K562 (cell line): ENCODE data around the gene NT5DC2. TPM values are rescaled to one million over a fixed set of nuclear protein-coding genes. Genes with fewer than 3 reads are reported as not detected.

Experiments used
- ARID2 ChIP-seq: fragments of 450-650 bp; IDR thresholded peaks from 2 replicates; pipeline ENCODE4 v1.6.1; 2017; ENCODE audit warnings: antibody characterized with exemption, mild to moderate bottlenecking
- CBX8 ChIP-seq: fragments of 200-600 bp; sonication (generic); IDR thresholded peaks from 2 replicates; pipeline ENCODE4 v1.6.1; 2012; ENCODE audit warnings: borderline replicate concordance, mixed run types, low read depth, mild to moderate bottlenecking, moderate library complexity, mixed read lengths, low read length, control low read depth, inconsistent platforms; ENCODE audit not compliant: poor library complexity, severe bottlenecking; ENCODE audit errors: extremely low read depth
- DDX20 ChIP-seq: fragments of 450-650 bp; IDR thresholded peaks from 2 replicates; pipeline ENCODE4 v1.6.1; 2016; ENCODE audit warnings: missing genetic modification characterization, low read depth, mild to moderate bottlenecking, missing compliant biosample characterization, moderate library complexity
- E2F3 ChIP-seq: fragments of 250-450 bp; sonication (Bioruptor Pico); IDR thresholded peaks from 2 replicates; pipeline ENCODE4 v1.4.0; 2020; ENCODE audit warnings: mild to moderate bottlenecking
- EGR1 ChIP-seq: fragments of 450-650 bp; conservative IDR thresholded peaks from 2 replicates; pipeline ENCODE4 v1.6.1; 2017; ENCODE audit warnings: mild to moderate bottlenecking
- GATAD2A ChIP-seq: fragments of 450-650 bp; IDR thresholded peaks from 2 replicates; pipeline ENCODE4 v1.6.1; 2017
- HDAC8 ChIP-seq: fragments of 450-650 bp; IDR thresholded peaks from 2 replicates; pipeline ENCODE4 v1.6.1; 2016; ENCODE audit warnings: mild to moderate bottlenecking, missing genetic modification characterization, moderate library complexity, missing compliant biosample characterization
- HSF4 ChIP-seq: fragments of 250-450 bp; sonication (Bioruptor Pico); IDR thresholded peaks from 2 replicates; pipeline ENCODE4 v2.1.2; 2022; ENCODE audit warnings: mild to moderate bottlenecking, moderate library complexity, borderline replicate concordance
- KDM2B ChIP-seq: fragments of 250-450 bp; sonication (Bioruptor Pico); IDR thresholded peaks from 2 replicates; pipeline ENCODE4 v1.8.0; 2021; ENCODE audit warnings: mild to moderate bottlenecking, moderate library complexity
- L3MBTL2 ChIP-seq: fragments of 450-650 bp; IDR thresholded peaks from 2 replicates; pipeline ENCODE4 v1.6.1; 2016; ENCODE audit warnings: mild to moderate bottlenecking, moderate library complexity
- NCOR1 ChIP-seq: fragments of 450-650 bp; IDR thresholded peaks from 2 replicates; pipeline ENCODE4 v1.6.1; 2016; ENCODE audit warnings: mild to moderate bottlenecking, moderate library complexity
- NFYB ChIP-seq: IDR thresholded peaks from 2 replicates; pipeline ENCODE4 v1.6.1; 2011; ENCODE audit warnings: mild to moderate bottlenecking, moderate library complexity; ENCODE audit not compliant: insufficient read length; ENCODE audit errors: extremely low read depth
- SAFB ChIP-seq: fragments of 200-400 bp; formaldehyde crosslinking; IDR thresholded peaks from 2 replicates; pipeline ENCODE4 v1.6.1; 2017; ENCODE audit warnings: low read depth, low read length, borderline replicate concordance
- TCF7L2 ChIP-seq: fragments of 150-350 bp; IDR thresholded peaks from 2 replicates; pipeline ENCODE4 v1.6.1; 2016; ENCODE audit warnings: low read depth, mild to moderate bottlenecking, low read length, moderate library complexity
- YY1 ChIP-seq, 3 experiments: IDR thresholded peaks; 2 replicates each; pipeline ENCODE4 v1.6.1; 2011; ENCODE audit warnings: low read length in 2 of 3, mild to moderate bottlenecking in 2 of 3, moderate library complexity in 2 of 3, borderline replicate concordance in 1 of 3, control low read depth in 1 of 3, low read depth in 1 of 3; ENCODE audit not compliant: insufficient read depth in 3 of 3, insufficient replicate concordance in 2 of 3, control insufficient read depth in 1 of 3, insufficient read length in 1 of 3; ENCODE audit errors: extremely low read depth in 1 of 3
- ZBTB17 ChIP-seq: fragments of 450-650 bp; formaldehyde crosslinking; IDR thresholded peaks from 2 replicates; pipeline ENCODE4 v1.4.0; 2020; ENCODE audit warnings: mild to moderate bottlenecking
- ZNF165 ChIP-seq: fragments of 250-450 bp; sonication (Bioruptor Pico); IDR thresholded peaks from 2 replicates; pipeline ENCODE4 v1.4.0; 2020; ENCODE audit warnings: borderline replicate concordance
- ZNF282 ChIP-seq: sonication (generic); formaldehyde crosslinking; IDR thresholded peaks from 2 replicates; pipeline ENCODE4 v1.8.1; 2023; ENCODE audit warnings: missing genetic modification reagents
- ZNF445 ChIP-seq: fragments of 250-450 bp; sonication (Bioruptor Pico); IDR thresholded peaks from 2 replicates; pipeline ENCODE4 v1.4.0; 2020; ENCODE audit warnings: low read depth, mild to moderate bottlenecking, moderate library complexity
- polyA plus RNA-seq, 8 experiments: library from polyadenylated mRNA; depleted of rRNA in 4 of 8; stranded (reverse) in 5 of 8; unstranded in 3 of 8; fragments of >200 nt; fragmentation: Nextera tagmentation in 2 of 8; fragmentation: Illumina TruSeq in 1 of 8; extraction: Ambion mirVana in 2 of 8; extraction: Trizol in 1 of 8; gene quantifications; 2 replicates each; pipeline versions ENCODE4 v1.2.1 to v1.2.3, GENCODE V29; 2011 to 2014; ENCODE audit warnings: inconsistent platforms in 1 of 8, missing spikeins in 1 of 8
- total RNA-seq, 7 experiments: library from RNA; depleted of rRNA in 6 of 7; stranded (reverse); fragments of >200 nt in 6 of 7; fragmentation: Illumina TruSeq in 2 of 7; extraction: Trizol in 2 of 7; gene quantifications; 2 replicates each; pipeline versions ENCODE4 v1.2.1 to v1.2.3, GENCODE V29; 2011 to 2021; ENCODE audit warnings: low replicate concordance in 1 of 7
- TF ChIP-seq, protein P1 (sequence below), 3 experiments: IDR thresholded peaks in 2 of 3; conservative IDR thresholded peaks in 1 of 3; 2 replicates each; pipeline ENCODE4 v1.5.1; 2011 to 2012; ENCODE audit warnings: low read length in 3 of 3, mild to moderate bottlenecking in 3 of 3, control low read depth in 2 of 3, improper control_type of control experiment in 1 of 3, inconsistent platforms in 1 of 3, low read depth in 1 of 3, mixed read lengths in 1 of 3, moderate library complexity in 1 of 3; ENCODE audit not compliant: insufficient read depth in 2 of 3
- TF ChIP-seq, protein P2 (sequence below): sonication (generic); formaldehyde crosslinking; IDR thresholded peaks from 2 replicates; pipeline ENCODE4 v1.8.0; 2022; ENCODE audit warnings: mild to moderate bottlenecking, missing genetic modification reagents
- TF ChIP-seq, protein P3 (sequence below): fragments of 250-450 bp; sonication (Bioruptor Pico); IDR thresholded peaks from 2 replicates; pipeline ENCODE4 v1.8.0; 2022; ENCODE audit warnings: moderate library complexity, mild to moderate bottlenecking, inconsistent platforms

The NT5DC2 gene
- total and polyA plus RNA-seq, 9 of the 15 experiments (the other 6 are each of a cell fraction or from before 2014, with no cell fraction given) = 25.6 to 168 (median 122) TPM

DNA sequence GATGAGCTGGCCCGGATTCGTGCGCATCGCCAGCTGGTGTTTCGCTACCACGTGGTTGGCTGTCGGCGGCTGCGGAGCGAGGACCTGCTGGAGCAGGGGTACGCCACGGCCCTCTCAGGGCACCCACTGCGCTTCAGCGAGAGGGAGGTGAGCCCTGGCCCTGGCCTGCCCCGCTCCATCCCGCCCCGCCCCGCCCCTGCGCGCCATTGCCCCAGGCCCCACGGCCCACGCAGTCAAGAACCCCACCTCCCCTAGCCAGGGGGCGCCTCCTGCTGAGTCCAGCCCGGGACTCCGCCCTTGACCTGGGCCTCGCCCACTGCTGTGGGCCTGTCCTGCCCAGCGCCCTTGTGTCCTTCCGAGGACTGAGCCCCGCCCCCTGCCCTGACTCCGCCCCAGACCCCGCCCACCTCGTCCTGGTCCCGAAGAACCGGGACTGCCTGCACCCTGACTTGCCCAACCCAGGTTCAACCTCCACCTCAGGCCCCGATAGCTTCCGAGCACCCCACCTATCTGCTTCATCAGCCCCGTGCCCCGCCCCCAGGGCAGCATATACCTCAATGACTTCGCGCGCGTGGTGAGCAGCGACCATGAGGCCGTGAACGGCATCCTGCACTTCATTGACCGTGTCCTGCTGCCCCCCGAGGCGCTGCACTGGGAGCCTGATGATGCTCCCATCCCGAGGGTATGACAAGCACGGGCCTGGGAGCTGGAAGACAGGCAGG lies 14.8 kb downstream of the NT5DC2 start (continued):
- no peak for TF ChIP-seq ZNF165 (CRISPR knock-in tag)
- TF ChIP-seq L3MBTL2 = peak; percentile 67
- TF ChIP-seq NFYB = no peak
- TF ChIP-seq ARID2 = no peak
- TF ChIP-seq YY1 (IDR thresholded peaks at IDR 0.05; ENCODE audit: borderline replicate concordance in 1 of 3, control insufficient read depth in 1 of 3, extremely low read depth in 1 of 3, insufficient read depth in 3 of 3, insufficient read length in 1 of 3, insufficient replicate concordance in 2 of 3, low read depth in 1 of 3, low read length in 2 of 3) = peak in 2 of 3 experiments; percentile 46 to 58
- TF ChIP-seq, protein P1, sequence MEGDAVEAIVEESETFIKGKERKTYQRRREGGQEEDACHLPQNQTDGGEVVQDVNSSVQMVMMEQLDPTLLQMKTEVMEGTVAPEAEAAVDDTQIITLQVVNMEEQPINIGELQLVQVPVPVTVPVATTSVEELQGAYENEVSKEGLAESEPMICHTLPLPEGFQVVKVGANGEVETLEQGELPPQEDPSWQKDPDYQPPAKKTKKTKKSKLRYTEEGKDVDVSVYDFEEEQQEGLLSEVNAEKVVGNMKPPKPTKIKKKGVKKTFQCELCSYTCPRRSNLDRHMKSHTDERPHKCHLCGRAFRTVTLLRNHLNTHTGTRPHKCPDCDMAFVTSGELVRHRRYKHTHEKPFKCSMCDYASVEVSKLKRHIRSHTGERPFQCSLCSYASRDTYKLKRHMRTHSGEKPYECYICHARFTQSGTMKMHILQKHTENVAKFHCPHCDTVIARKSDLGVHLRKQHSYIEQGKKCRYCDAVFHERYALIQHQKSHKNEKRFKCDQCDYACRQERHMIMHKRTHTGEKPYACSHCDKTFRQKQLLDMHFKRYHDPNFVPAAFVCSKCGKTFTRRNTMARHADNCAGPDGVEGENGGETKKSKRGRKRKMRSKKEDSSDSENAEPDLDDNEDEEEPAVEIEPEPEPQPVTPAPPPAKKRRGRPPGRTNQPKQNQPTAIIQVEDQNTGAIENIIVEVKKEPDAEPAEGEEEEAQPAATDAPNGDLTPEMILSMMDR (IDR thresholded peaks at IDR 0.05 in 2 of 3, conservative IDR thresholded peaks at IDR 0.05 in 1 of 3; ENCODE audit: insufficient read depth in 2 of 3, low read depth in 1 of 3, low read length in 3 of 3) = 0 out of 6 replicates have a peak, but pooled peaks of 1 of the 3 experiments have one; percentile 5
- TF ChIP-seq HSF4 (CRISPR knock-in tag) = no peak
- TF ChIP-seq KDM2B = no peak
- no peak for TF ChIP-seq ZNF282 (CRISPR knock-in tag)
- TF ChIP-seq E2F3 (CRISPR knock-in tag) = no peak
- TF ChIP-seq TCF7L2 = no peak
- TF ChIP-seq, protein P2, sequence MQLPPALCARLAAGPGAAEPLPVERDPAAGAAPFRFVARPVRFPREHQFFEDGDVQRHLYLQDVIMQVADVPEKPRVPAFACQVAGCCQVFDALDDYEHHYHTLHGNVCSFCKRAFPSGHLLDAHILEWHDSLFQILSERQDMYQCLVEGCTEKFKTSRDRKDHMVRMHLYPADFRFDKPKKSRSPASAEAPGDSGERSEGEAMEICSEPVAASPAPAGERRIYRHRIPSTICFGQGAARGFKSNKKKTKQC = 0 out of 2 replicates have a peak, but pooled peaks have one; percentile 18
- no peak for TF ChIP-seq ZNF445 (CRISPR knock-in tag)
- TF ChIP-seq CBX8 = no peak
- TF ChIP-seq, protein P3, sequence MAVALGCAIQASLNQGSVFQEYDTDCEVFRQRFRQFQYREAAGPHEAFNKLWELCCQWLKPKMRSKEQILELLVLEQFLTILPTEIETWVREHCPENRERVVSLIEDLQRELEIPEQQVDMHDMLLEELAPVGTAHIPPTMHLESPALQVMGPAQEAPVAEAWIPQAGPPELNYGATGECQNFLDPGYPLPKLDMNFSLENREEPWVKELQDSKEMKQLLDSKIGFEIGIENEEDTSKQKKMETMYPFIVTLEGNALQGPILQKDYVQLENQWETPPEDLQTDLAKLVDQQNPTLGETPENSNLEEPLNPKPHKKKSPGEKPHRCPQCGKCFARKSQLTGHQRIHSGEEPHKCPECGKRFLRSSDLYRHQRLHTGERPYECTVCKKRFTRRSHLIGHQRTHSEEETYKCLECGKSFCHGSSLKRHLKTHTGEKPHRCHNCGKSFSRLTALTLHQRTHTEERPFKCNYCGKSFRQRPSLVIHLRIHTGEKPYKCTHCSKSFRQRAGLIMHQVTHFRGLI = no peak
- no peak for TF ChIP-seq GATAD2A
- no peak for TF ChIP-seq HDAC8
- TF ChIP-seq ZBTB17 (CRISPR knock-in tag) = no peak
- no peak for TF ChIP-seq DDX20 (tag)
- no peak for TF ChIP-seq SAFB
- no peak for TF ChIP-seq NCOR1
- TF ChIP-seq EGR1 = peak; percentile 58
